Calu3 (cell line): ENCODE measurements around the gene ZNF546. TPM values are rescaled to one million over a fixed set of nuclear protein-coding genes. Genes with fewer than 3 reads are reported as not detected.

Source experiments
- BruUV-seq: library from RNA; stranded (reverse); fragments of 400-500 nt; replicated peaks from 2 replicates; lab custom pipeline; 2021; lab: Mats Ljungman, UMichigan
- CTCF ChIA-PET: fragments of 300-600 bp; sonication (Branson Sonifier 250); formaldehyde crosslinking; loops from one replicate; lab custom pipeline; 2022; ENCODE audit warnings: antibody characterized with exemption; lab: Charles Lee
- DNase-seq: peaks from one replicate; pipeline ENCODE4 v3.0.0; 2022
- H3K27ac Mint-ChIP-seq: one replicate; pipeline ENCODE4 v1.8.0; 2022; ENCODE audit warnings: mixed read lengths; ENCODE audit not compliant: unreplicated experiment
- H3K27me3 Mint-ChIP-seq: one replicate; pipeline ENCODE4 v1.8.0; 2022; ENCODE audit warnings: mixed read lengths; ENCODE audit not compliant: unreplicated experiment
- H3K36me3 Mint-ChIP-seq: one replicate; pipeline ENCODE4 v1.8.0; 2022; ENCODE audit warnings: mild to moderate bottlenecking, moderate library complexity, mixed read lengths; ENCODE audit not compliant: insufficient read depth, unreplicated experiment
- H3K4me1 Mint-ChIP-seq: one replicate; pipeline ENCODE4 v1.8.0; 2022; ENCODE audit warnings: mild to moderate bottlenecking, low read depth, mixed read lengths; ENCODE audit not compliant: unreplicated experiment
- H3K4me3 Mint-ChIP-seq: one replicate; pipeline ENCODE4 v1.8.0; 2022; ENCODE audit warnings: mild to moderate bottlenecking, low read depth, moderate library complexity, mixed read lengths; ENCODE audit not compliant: unreplicated experiment
- H3K9me3 Mint-ChIP-seq: one replicate; pipeline ENCODE4 v1.8.0; 2022; ENCODE audit warnings: low read depth, mixed read lengths; ENCODE audit not compliant: unreplicated experiment
- intact Hi-C: fragments of 100-400 bp; cut with micrococcal nuclease; formaldehyde crosslinking; loops from one replicate; pipeline ENCODE4 v1.10.0; 2022; ENCODE audit not compliant: unreplicated experiment
- total RNA-seq: library from RNA; stranded (reverse); gene quantifications from 2 replicates; pipeline ENCODE4 v1.2.3, GENCODE V29; 2022
- TF ChIP-seq, protein P1 (sequence below): fragments of 200-600 bp; IDR thresholded peaks from one replicate; pipeline ENCODE4 v1.8.0; 2022; ENCODE audit warnings: antibody characterized with exemption; ENCODE audit not compliant: unreplicated experiment

Gene ZNF546
- total RNA-seq, 1 experiment from 2014 or later = 4.7 TPM

DNA sequence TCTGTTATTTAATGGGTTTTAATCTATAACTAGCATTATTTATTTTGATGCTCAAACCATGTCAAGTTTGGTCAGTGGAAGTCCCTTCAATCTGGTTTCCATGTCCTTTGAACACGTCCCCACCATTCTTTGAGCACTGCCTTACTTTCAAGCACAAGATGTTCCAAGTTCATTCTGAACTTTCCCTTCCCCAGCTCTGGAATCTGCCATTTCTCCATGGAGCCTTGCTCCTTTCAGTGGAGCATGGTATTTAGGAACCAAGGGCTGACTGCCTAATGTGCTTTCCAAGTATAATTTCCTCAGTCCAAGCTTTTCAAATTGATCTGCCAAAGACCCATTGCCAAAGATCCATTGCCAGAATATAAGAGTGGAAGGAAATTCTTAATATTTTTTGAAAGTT is 1.1 kb upstream of the ZNF546 start:
- peaks cover 13% of the 10 kb centered on the region for H3K36me3 Mint-ChIP-seq
- no TSS peak for BruUV-seq
- H3K4me1 Mint-ChIP-seq = peaks cover 18% of the 10 kb centered on the region
- TF ChIP-seq, protein P1, sequence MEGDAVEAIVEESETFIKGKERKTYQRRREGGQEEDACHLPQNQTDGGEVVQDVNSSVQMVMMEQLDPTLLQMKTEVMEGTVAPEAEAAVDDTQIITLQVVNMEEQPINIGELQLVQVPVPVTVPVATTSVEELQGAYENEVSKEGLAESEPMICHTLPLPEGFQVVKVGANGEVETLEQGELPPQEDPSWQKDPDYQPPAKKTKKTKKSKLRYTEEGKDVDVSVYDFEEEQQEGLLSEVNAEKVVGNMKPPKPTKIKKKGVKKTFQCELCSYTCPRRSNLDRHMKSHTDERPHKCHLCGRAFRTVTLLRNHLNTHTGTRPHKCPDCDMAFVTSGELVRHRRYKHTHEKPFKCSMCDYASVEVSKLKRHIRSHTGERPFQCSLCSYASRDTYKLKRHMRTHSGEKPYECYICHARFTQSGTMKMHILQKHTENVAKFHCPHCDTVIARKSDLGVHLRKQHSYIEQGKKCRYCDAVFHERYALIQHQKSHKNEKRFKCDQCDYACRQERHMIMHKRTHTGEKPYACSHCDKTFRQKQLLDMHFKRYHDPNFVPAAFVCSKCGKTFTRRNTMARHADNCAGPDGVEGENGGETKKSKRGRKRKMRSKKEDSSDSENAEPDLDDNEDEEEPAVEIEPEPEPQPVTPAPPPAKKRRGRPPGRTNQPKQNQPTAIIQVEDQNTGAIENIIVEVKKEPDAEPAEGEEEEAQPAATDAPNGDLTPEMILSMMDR = no peak
- peaks cover 12% of the 10 kb centered on the region for H3K9me3 Mint-ChIP-seq
- peak overlapping the region; percentile 92 for H3K27ac Mint-ChIP-seq
- no peak for DNase-seq
- peak overlapping the region; percentile 96 for H3K4me3 Mint-ChIP-seq
- H3K27me3 Mint-ChIP-seq = no peaks in the 10 kb centered on the region
- CTCF ChIA-PET = interaction anchor here (2.2 kb wide), 1 partner anchor 26 kb away, joined by 11 read pairs; the partner anchor contains the start of gene PSMC4
- intact Hi-C loops = no loop called here

DNA sequence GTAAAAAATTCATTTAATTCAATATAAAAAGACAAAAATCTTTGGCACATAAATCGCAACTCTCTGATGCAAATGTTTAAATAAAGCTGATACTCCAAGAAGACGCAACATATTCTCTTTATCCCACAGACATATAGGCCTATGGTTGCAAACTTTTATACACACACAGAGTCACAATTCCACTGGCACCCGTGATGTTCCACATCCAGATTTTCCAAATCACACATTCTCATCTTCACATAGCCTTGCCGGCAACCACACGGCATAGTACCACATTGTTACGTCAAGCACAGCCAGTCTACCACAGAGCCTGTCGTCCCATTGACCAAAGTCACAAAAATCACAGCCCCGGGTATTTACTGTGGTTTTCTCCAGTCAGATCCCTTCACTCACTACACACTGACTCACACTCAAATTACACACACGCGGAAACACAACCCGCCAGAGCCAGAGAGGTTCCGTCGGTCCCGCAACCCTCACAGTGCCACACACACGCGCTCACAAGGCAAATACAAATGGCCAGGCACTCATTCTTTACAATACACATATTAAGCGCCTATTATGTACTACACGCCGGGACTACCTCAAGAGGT is 546 bp upstream of the ZNF546 start:
- Mint-ChIP-seq H3K4me1 (peaks cover 18% of the 10 kb centered on the region), H3K36me3 (peaks cover 13% of the 10 kb centered on the region), H3K27me3 (no peaks in the 10 kb centered on the region), H3K9me3 (peaks cover 12% of the 10 kb centered on the region), H3K4me3 (peak overlapping the region; percentile 96), H3K27ac (peak overlapping the region; percentile 92)
- intact Hi-C loops = no loop called here
- CTCF ChIA-PET = interaction anchor here (2.2 kb wide), 1 partner anchor 26 kb away, joined by 11 read pairs; the partner anchor contains the start of gene PSMC4
- BruUV-seq = TSS peak; percentile 91
- DNase-seq = peak; percentile 43
- TF ChIP-seq, protein P1 = no peak

DNA sequence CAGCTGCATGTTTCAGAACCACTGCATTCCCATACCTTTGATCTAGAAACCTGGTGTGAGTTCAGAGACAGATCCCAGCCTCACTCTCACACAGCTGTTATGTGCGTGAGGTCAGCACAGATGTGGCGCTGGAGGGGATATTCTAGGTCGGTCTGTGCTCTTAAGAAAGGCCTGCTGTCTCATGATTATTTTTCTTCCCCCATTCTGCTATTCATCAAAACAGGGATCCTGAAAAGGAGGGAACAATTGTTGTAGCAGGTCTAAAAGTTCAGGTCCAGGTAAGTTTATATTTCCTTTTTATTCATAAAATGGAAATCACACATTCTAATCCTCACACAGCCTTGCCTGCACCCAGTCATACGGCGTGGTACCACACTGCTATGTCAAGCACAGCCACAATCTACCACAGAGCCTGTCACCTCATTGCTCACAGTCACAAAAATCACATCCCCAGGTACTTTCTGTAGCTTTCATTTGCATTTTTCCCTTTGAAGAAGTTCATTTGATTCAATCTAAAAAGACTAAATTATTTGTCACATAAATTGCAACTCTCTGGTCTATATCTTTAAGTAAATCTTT is 867 bp downstream of the ZNF546 start:
- Mint-ChIP-seq H3K27ac (peak overlapping the region; percentile 92), H3K4me1 (peaks cover 18% of the 10 kb centered on the region), H3K9me3 (peaks cover 7% of the 10 kb centered on the region), H3K36me3 (peaks cover 13% of the 10 kb centered on the region), H3K27me3 (no peaks in the 10 kb centered on the region), H3K4me3 (peak overlapping the region; percentile 96)
- TF ChIP-seq, protein P1 = no peak
- CTCF ChIA-PET = interaction anchor here (0.6 to 2.2 kb wide), 2 partner anchors 27 to 1344 kb away, joined by 4 to 11 read pairs; partner anchors contain the start of gene PSMC4
- BruUV-seq = no TSS peak
- intact Hi-C loops = no loop called here
- no peak for DNase-seq

DNA sequence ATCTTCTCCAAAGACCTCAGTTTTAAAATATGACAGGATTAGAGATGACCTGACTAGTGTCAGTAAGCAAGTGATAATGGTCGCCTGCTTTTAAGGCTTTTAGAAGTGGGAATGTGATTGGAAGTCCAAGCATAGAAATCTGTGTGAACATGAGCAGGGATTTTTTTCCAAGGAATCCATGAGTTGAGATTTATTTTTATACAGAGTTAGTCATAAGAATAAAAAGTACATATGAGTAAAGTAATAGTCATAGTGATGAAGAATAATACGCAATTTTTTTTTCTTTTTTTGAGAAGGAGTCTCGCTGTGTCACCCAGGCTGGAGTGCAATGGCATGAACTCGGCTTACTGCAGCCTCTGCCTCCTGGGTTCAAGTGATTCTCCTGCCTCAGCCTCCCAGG is 1.6 kb downstream of the ZNF546 start:
- no TSS peak for BruUV-seq
- DNase-seq = no peak
- Mint-ChIP-seq H3K36me3 (peaks cover 13% of the 10 kb centered on the region), H3K27ac (no peak overlapping the region), H3K9me3 (peaks cover 3% of the 10 kb centered on the region), H3K27me3 (no peaks in the 10 kb centered on the region), H3K4me1 (peaks cover 18% of the 10 kb centered on the region), H3K4me3 (no peak overlapping the region)
- CTCF ChIA-PET = no interaction called here
- intact Hi-C loops = no loop called here
- TF ChIP-seq, protein P1 = no peak
